SK-N-SH (cell line): ENCODE data around the gene PRICKLE1. TPM values are rescaled to one million over a fixed set of nuclear protein-coding genes. Genes with fewer than 3 reads are reported as not detected.

Experiments used
- CTCF ChIA-PET: fragments of 300-600, 350-600 bp; formaldehyde crosslinking; extraction: SDS; loops from one replicate; lab custom pipeline; 2021; lab: Yijun Ruan, JAX
- POLR2A ChIA-PET: fragments of 350-600 bp; sonication (Branson Sonifier 250); formaldehyde crosslinking; extraction: SDS; loops from one replicate; lab custom pipeline; 2020; ENCODE audit warnings: antibody characterized with exemption, inconsistent platforms; lab: Yijun Ruan, JAX
- DNase-seq: peaks from one replicate; pipeline ENCODE4 v3.0.0; 2012
- H2AFZ ChIP-seq: fragments of 200-600 bp; sonication (generic); 2 replicates; pipeline ENCODE4 v1.8.1; 2016; ENCODE audit warnings: antibody characterized with exemption, mild to moderate bottlenecking, low read depth
- H3F3A ChIP-seq: fragments of 200-600 bp; sonication (generic); replicated peaks from 2 replicates; pipeline ENCODE3; 2016; ENCODE audit warnings: antibody characterized with exemption, mild to moderate bottlenecking; ENCODE audit not compliant: insufficient read depth
- H3K27ac ChIP-seq, 2 experiments: fragments of 200-500 bp in 1 of 2; fragments of 200-600 bp in 1 of 2; sonication (Bioruptor generic) in 1 of 2; sonication (generic), shearing (Covaris generic) in 1 of 2; 2 replicates each; pipeline versions ENCODE4 v1.5.1 to v1.6.1; 2014 to 2016; ENCODE audit warnings: low read depth in 2 of 2, inconsistent platforms in 1 of 2, low read length in 1 of 2, mild to moderate bottlenecking in 1 of 2, mixed read lengths in 1 of 2
- H3K27me3 ChIP-seq: fragments of 200-600 bp; sonication (generic), shearing (Covaris generic); 2 replicates; pipeline ENCODE4 v1.6.1; 2016; ENCODE audit warnings: mixed run types; ENCODE audit not compliant: insufficient read depth
- H3K36me3 ChIP-seq, 2 experiments: fragments of 200-500 bp in 1 of 2; fragments of 200-600 bp in 1 of 2; sonication (Bioruptor generic) in 1 of 2; sonication (generic) in 1 of 2; replicated peaks in 1 of 2; 2 replicates each; pipeline versions ENCODE3 to v1.5.1; 2014 to 2016; ENCODE audit warnings: low read length in 1 of 2, mild to moderate bottlenecking in 1 of 2; ENCODE audit not compliant: insufficient read depth in 2 of 2, control insufficient read depth in 1 of 2
- H3K4me1 ChIP-seq, 2 experiments: fragments of 200-500 bp in 1 of 2; fragments of 200-600 bp in 1 of 2; sonication (Bioruptor generic) in 1 of 2; sonication (generic), shearing (Covaris generic) in 1 of 2; 2 replicates each; pipeline versions ENCODE4 v1.5.1 to v1.6.1; 2014 to 2016; ENCODE audit warnings: low read depth in 1 of 2, low read length in 1 of 2, mixed run types in 1 of 2; ENCODE audit not compliant: insufficient read depth in 2 of 2, control insufficient read depth in 1 of 2
- H3K4me2 ChIP-seq: fragments of 200-600 bp; sonication (generic), shearing (Covaris generic); 2 replicates; pipeline ENCODE4 v1.6.1; 2017; ENCODE audit warnings: mixed run types
- H3K4me3 ChIP-seq, 2 experiments: fragments of 200-500 bp in 1 of 2; fragments of 200-600 bp in 1 of 2; sonication (Bioruptor generic) in 1 of 2; sonication (generic), shearing (Covaris generic) in 1 of 2; 2 replicates each; pipeline versions ENCODE4 v1.5.1 to v1.8.1; 2014 to 2016; ENCODE audit warnings: low read depth in 2 of 2, inconsistent platforms in 1 of 2, low read length in 1 of 2, mild to moderate bottlenecking in 1 of 2, mixed read lengths in 1 of 2, moderate library complexity in 1 of 2
- H3K79me2 ChIP-seq: fragments of 200-600 bp; sonication (generic); 2 replicates; pipeline ENCODE4 v1.8.1; 2017; ENCODE audit warnings: mild to moderate bottlenecking; ENCODE audit not compliant: insufficient read depth
- H3K9ac ChIP-seq: fragments of 200-600 bp; sonication (generic); 2 replicates; pipeline ENCODE4 v1.6.1; 2017; ENCODE audit warnings: mixed run types
- H3K9me2 ChIP-seq: fragments of 200-600 bp; sonication (generic); 2 replicates; pipeline ENCODE4 v1.6.1; 2017; ENCODE audit warnings: mixed run types
- H3K9me3 ChIP-seq: fragments of 200-600 bp; sonication (generic); 2 replicates; pipeline ENCODE4 v1.6.1; 2017; ENCODE audit warnings: mixed run types, mild to moderate bottlenecking, moderate library complexity
- H4K20me1 ChIP-seq: fragments of 200-600 bp; sonication (generic); 2 replicates; pipeline ENCODE4 v1.6.1; 2017; ENCODE audit warnings: mild to moderate bottlenecking, mixed run types; ENCODE audit not compliant: insufficient read depth
- CHD2 ChIP-seq: fragments of 150-350 bp; IDR thresholded peaks from 2 replicates; pipeline ENCODE4 v1.6.1; 2018; ENCODE audit warnings: low read length; ENCODE audit not compliant: partially characterized antibody
- CTCF ChIP-seq: fragments of 200-600 bp; sonication (generic); IDR thresholded peaks from 2 replicates; pipeline ENCODE4 v1.6.1; 2017; ENCODE audit warnings: antibody characterized with exemption, mild to moderate bottlenecking, moderate library complexity
- EP300 ChIP-seq, 2 experiments: IDR thresholded peaks; 2 replicates each; pipeline versions ENCODE4 v1.4.0 to v1.6.1; 2012; ENCODE audit warnings: borderline replicate concordance in 1 of 2, low read depth in 1 of 2, low read length in 1 of 2
- FOSL2 ChIP-seq: IDR thresholded peaks from 2 replicates; pipeline ENCODE4 v1.4.0; 2012; ENCODE audit warnings: low read depth, mild to moderate bottlenecking, moderate library complexity, borderline replicate concordance
- FOXM1 ChIP-seq: IDR thresholded peaks from 2 replicates; pipeline ENCODE4 v1.4.0; 2012; ENCODE audit warnings: low read depth, mild to moderate bottlenecking
- GABPA ChIP-seq: IDR thresholded peaks from 2 replicates; pipeline ENCODE4 v1.4.0; 2012; ENCODE audit warnings: low read depth, mild to moderate bottlenecking
- IRF3 ChIP-seq: fragments of 150-350 bp; IDR thresholded peaks from 2 replicates; pipeline ENCODE4 v1.6.1; 2016; ENCODE audit warnings: mild to moderate bottlenecking, low read depth, low read length
- MXI1 ChIP-seq: IDR thresholded peaks from 2 replicates; pipeline ENCODE4 v1.6.1; 2012; ENCODE audit warnings: mild to moderate bottlenecking, low read depth, low read length, improper control_type of control experiment
- RAD21 ChIP-seq: IDR thresholded peaks from 2 replicates; pipeline ENCODE4 v1.6.1; 2012; ENCODE audit warnings: mild to moderate bottlenecking, low read length
- REST ChIP-seq: IDR thresholded peaks from 2 replicates; pipeline ENCODE4 v1.6.1; 2012; ENCODE audit warnings: mild to moderate bottlenecking, low read depth, low read length, moderate library complexity
- RFX5 ChIP-seq: IDR thresholded peaks from 2 replicates; pipeline ENCODE4 v1.6.1; 2012; ENCODE audit warnings: mild to moderate bottlenecking, improper control_type of control experiment, low read length
- RXRA ChIP-seq: IDR thresholded peaks from 2 replicates; pipeline ENCODE4 v1.4.0; 2012; ENCODE audit warnings: low read depth, mild to moderate bottlenecking, borderline replicate concordance
- SIN3A ChIP-seq: IDR thresholded peaks from 2 replicates; pipeline ENCODE4 v1.6.1; 2012; ENCODE audit warnings: low read depth, mild to moderate bottlenecking, low read length, moderate library complexity, borderline replicate concordance
- SMC3 ChIP-seq: IDR thresholded peaks from 2 replicates; pipeline ENCODE4 v1.6.1; 2012; ENCODE audit warnings: low read depth, low read length, improper control_type of control experiment
- TAF1 ChIP-seq: IDR thresholded peaks from 2 replicates; pipeline ENCODE4 v1.6.1; 2012; ENCODE audit warnings: low read depth, mild to moderate bottlenecking, low read length, moderate library complexity, borderline replicate concordance
- TCF12 ChIP-seq: IDR thresholded peaks from 2 replicates; pipeline ENCODE4 v1.4.0; 2012
- TEAD4 ChIP-seq: IDR thresholded peaks from 2 replicates; pipeline ENCODE4 v1.4.0; 2012; ENCODE audit warnings: mild to moderate bottlenecking, borderline replicate concordance; ENCODE audit not compliant: insufficient read depth
- USF1 ChIP-seq: IDR thresholded peaks from 2 replicates; pipeline ENCODE4 v1.4.0; 2012; ENCODE audit warnings: low read depth, borderline replicate concordance
- WGBS: methylation state at CpG from one replicate; pipeline ENCODE4 v1.1.6; 2017; ENCODE audit warnings: low lambda C conversion rate; 5-methylcytosine and 5-hydroxymethylcytosine counted together
- polyA plus RNA-seq, 3 experiments: library from polyadenylated mRNA; depleted of rRNA; stranded (reverse); fragments of >200 nt; gene quantifications; 2 replicates each; pipeline ENCODE4 v1.2.3, GENCODE V29; 2012

PRICKLE1 gene
- polyA plus RNA-seq, 1 of the 3 experiments (the other 2 are of a cell fraction) = 1.2 TPM

GRCh38 chr12:42442311-42442759, 147.2 kb downstream of the PRICKLE1 start (continued):
- TF ChIP-seq USF1 = no peak
- no peak for TF ChIP-seq IRF3
- no peak for TF ChIP-seq TCF12

- H3K4me2 ChIP-seq = no peak overlapping the region
- H3K79me2 ChIP-seq = no peaks in the 10 kb centered on the region; the same call in 1 of the 2 replicates
- no peak overlapping the region for H3K27ac ChIP-seq
- WGBS = 98% methylated on average over 11 of the region's 11 CpGs
- no peak overlapping the region for H3K9ac ChIP-seq
- H2AFZ ChIP-seq = no peak overlapping the region
- peaks cover 27 to 29% of the 10 kb centered on the region in 2 experiments for H3K36me3 ChIP-seq
- H3K4me1 ChIP-seq = no peaks in the 10 kb centered on the region
- TF ChIP-seq TAF1 (no peak), FOXM1 (no peak), RFX5 (no peak), SMC3 (no peak), MXI1 (no peak)
- TF ChIP-seq, all 33 proteins: peak for 0
- H3K4me3 ChIP-seq = no peak overlapping the region
- ChIA-PET POLR2A (no interaction called here), CTCF (no interaction called here)
- no peaks in the 10 kb centered on the region for H3K27me3 ChIP-seq
- no peaks in the 10 kb centered on the region for H3F3A ChIP-seq
- no peaks in the 10 kb centered on the region for H4K20me1 ChIP-seq
- no peaks in the 10 kb centered on the region for H3K9me2 ChIP-seq
- no peak for DNase-seq
- no peaks in the 10 kb centered on the region for H3K9me3 ChIP-seq
Measured at GRCh38 chr12:42440608-42441007, 148.9 kb downstream of the PRICKLE1 start.

- POLR2A ChIA-PET = no interaction called here
- WGBS = 97% methylated on average over 5 of the region's 5 CpGs
Measured at GRCh38 chr12:42432517-42433140, 156.9 kb downstream of the PRICKLE1 start.

More at GRCh38 chr12:42432517-42433140, 156.9 kb downstream of the PRICKLE1 start:
- no peak for DNase-seq
- Histone ChIP-seq H2AFZ (no peak overlapping the region), H3K36me3 (peaks cover 6 to 8% of the 10 kb centered on the region in 2 experiments), H3K9ac (no peak overlapping the region), H3K27ac (no peak overlapping the region), H3K4me1 (no peaks in the 10 kb centered on the region), H3F3A (no peaks in the 10 kb centered on the region), H4K20me1 (no peaks in the 10 kb centered on the region), H3K4me2 (no peak overlapping the region), H3K27me3 (no peaks in the 10 kb centered on the region), H3K4me3 (no peak overlapping the region), H3K9me3 (no peaks in the 10 kb centered on the region), H3K79me2 (no peaks in the 10 kb centered on the region; the same call in 1 of the 2 replicates), H3K9me2 (no peaks in the 10 kb centered on the region)
- CTCF ChIA-PET = no interaction called here
- TF ChIP-seq RAD21 (no peak), GABPA (no peak), CHD2 (no peak), TEAD4 (no peak), FOSL2 (no peak), RFX5 (no peak), EP300 (IDR thresholded peaks at IDR 0.05; ENCODE audit: borderline replicate concordance in 1 of 2, low read depth in 1 of 2, low read length in 1 of 2) (no peak), CTCF (no peak), RXRA (no peak), REST (no peak), SIN3A (no peak), TCF12 (no peak)
